H9 (cell line): ENCODE results near the gene CAPNS1. TPM values are rescaled to one million over a fixed set of nuclear protein-coding genes. Genes with fewer than 3 reads are reported as not detected.

Source experiments
- DNase-seq: peaks from one replicate; pipeline ENCODE4 v3.0.0-alpha.2; 2017
- H2AFZ ChIP-seq: one replicate; pipeline ENCODE4 v1.6.1; 2013; ENCODE audit warnings: mild to moderate bottlenecking, low read length, control low read depth, moderate library complexity
- H2AK5ac ChIP-seq: 2 replicates; pipeline ENCODE4 v1.6.1; 2013; ENCODE audit warnings: low read length, control low read depth, mixed read lengths; ENCODE audit not compliant: insufficient read length
- H2BK120ac ChIP-seq: one replicate; pipeline ENCODE4 v1.6.1; 2013; ENCODE audit warnings: low read depth, mild to moderate bottlenecking, low read length, control low read depth, inconsistent platforms; ENCODE audit not compliant: poor library complexity, severe bottlenecking
- H2BK12ac ChIP-seq: 2 replicates; pipeline ENCODE4 v1.6.1; 2013; ENCODE audit warnings: low read length, control low read depth, mixed read lengths, low read depth; ENCODE audit not compliant: insufficient read length
- H2BK15ac ChIP-seq: 2 replicates; pipeline ENCODE4 v1.6.1; 2013; ENCODE audit warnings: low read depth, low read length, control low read depth
- H2BK20ac ChIP-seq: one replicate; pipeline ENCODE4 v1.6.1; 2013; ENCODE audit warnings: low read depth, mild to moderate bottlenecking, low read length, control low read depth, inconsistent platforms; ENCODE audit not compliant: poor library complexity, severe bottlenecking
- H2BK5ac ChIP-seq: 2 replicates; pipeline ENCODE4 v1.6.1; 2013; ENCODE audit warnings: low read length, control low read depth, mixed read lengths; ENCODE audit not compliant: insufficient read length
- H3K14ac ChIP-seq: 2 replicates; pipeline ENCODE4 v1.6.1; 2013; ENCODE audit warnings: low read length, control low read depth; ENCODE audit not compliant: insufficient read depth
- H3K18ac ChIP-seq: 2 replicates; pipeline ENCODE4 v1.6.1; 2013; ENCODE audit warnings: low read depth, mild to moderate bottlenecking, mixed read lengths, low read length, control low read depth; ENCODE audit not compliant: insufficient read length
- H3K23ac ChIP-seq: 2 replicates; pipeline ENCODE4 v1.6.1; 2013; ENCODE audit warnings: low read length, control low read depth, mixed read lengths, low read depth; ENCODE audit not compliant: insufficient read length
- H3K23me2 ChIP-seq: 2 replicates; pipeline ENCODE4 v1.6.1; 2013; ENCODE audit warnings: low read depth, mild to moderate bottlenecking, mixed read lengths, low read length, control low read depth; ENCODE audit not compliant: insufficient read length, poor library complexity, severe bottlenecking
- H3K27ac ChIP-seq: 2 replicates; pipeline ENCODE4 v1.5.1; 2013; ENCODE audit warnings: low read length, control low read depth, mixed read lengths, low read depth; ENCODE audit not compliant: insufficient read length
- H3K27me3 ChIP-seq: 2 replicates; pipeline ENCODE4 v1.6.1; 2013; ENCODE audit warnings: low read length, control low read depth, inconsistent platforms; ENCODE audit not compliant: insufficient read depth
- H3K4ac ChIP-seq: 2 replicates; pipeline ENCODE4 v1.6.1; 2013; ENCODE audit warnings: low read depth, mild to moderate bottlenecking, control low read depth, inconsistent platforms, low read length, moderate library complexity
- H3K4me1 ChIP-seq: 2 replicates; pipeline ENCODE4 v1.6.1; 2013; ENCODE audit warnings: low read length, control low read depth, inconsistent platforms; ENCODE audit not compliant: insufficient read depth
- H3K4me2 ChIP-seq: 2 replicates; pipeline ENCODE4 v1.6.1; 2013; ENCODE audit warnings: low read length, control low read depth, mixed read lengths; ENCODE audit not compliant: insufficient read length, insufficient read depth
- H3K56ac ChIP-seq: 2 replicates; pipeline ENCODE4 v1.6.1; 2013; ENCODE audit warnings: low read depth, mild to moderate bottlenecking, mixed read lengths, low read length, control low read depth; ENCODE audit not compliant: insufficient read length
- H3K79me1 ChIP-seq: 2 replicates; pipeline ENCODE4 v1.6.1; 2013; ENCODE audit warnings: low read depth, mild to moderate bottlenecking, moderate library complexity, low read length, control low read depth, inconsistent platforms; ENCODE audit not compliant: insufficient read depth, poor library complexity, severe bottlenecking
- H3K79me2 ChIP-seq: 2 replicates; pipeline ENCODE4 v1.6.1; 2013; ENCODE audit warnings: low read length, control low read depth, inconsistent platforms; ENCODE audit not compliant: insufficient read depth
- H3K9ac ChIP-seq: 2 replicates; pipeline ENCODE4 v1.6.1; 2013; ENCODE audit warnings: low read length, control low read depth, mixed read lengths; ENCODE audit not compliant: insufficient read length; ENCODE audit errors: extremely low read depth
- H3K9me3 ChIP-seq: one replicate; pipeline ENCODE4 v1.6.1; 2013; ENCODE audit warnings: low read depth, low read length, inconsistent platforms; ENCODE audit not compliant: control insufficient read depth
- H3T11ph ChIP-seq: one replicate; pipeline ENCODE4 v1.6.1; 2013; ENCODE audit warnings: mild to moderate bottlenecking, low read length, control low read depth, inconsistent platforms
- H4K20me1 ChIP-seq: one replicate; pipeline ENCODE4 v1.6.1; 2013; ENCODE audit not compliant: control insufficient read depth, insufficient read length, insufficient read depth
- H4K5ac ChIP-seq: 2 replicates; pipeline ENCODE4 v1.6.1; 2013; ENCODE audit warnings: low read depth, mild to moderate bottlenecking, mixed read lengths, low read length, control low read depth; ENCODE audit not compliant: insufficient read length
- H4K8ac ChIP-seq: replicated peaks from 2 replicates; pipeline ENCODE4 v1.6.1; 2013; ENCODE audit warnings: low read length, control low read depth, mixed read lengths, low read depth; ENCODE audit not compliant: insufficient read length
- H4K91ac ChIP-seq: 2 replicates; pipeline ENCODE4 v1.6.1; 2013; ENCODE audit warnings: low read depth, mild to moderate bottlenecking, moderate library complexity, mixed read lengths, low read length, control low read depth; ENCODE audit not compliant: insufficient read length
- H3K27ac Mint-ChIP-seq, 3 experiments: 2 replicates in 2 of 3; 3 replicates in 1 of 3; pipeline ENCODE4 v1.8.0; 2020 to 2021; ENCODE audit warnings: mixed read lengths in 3 of 3, mild to moderate bottlenecking in 1 of 3, moderate library complexity in 1 of 3
- H3K27me3 Mint-ChIP-seq: 2 replicates; pipeline ENCODE4 v1.8.0; 2021; ENCODE audit warnings: low read depth, mild to moderate bottlenecking, moderate library complexity, mixed read lengths
- H3K36me3 Mint-ChIP-seq, 3 experiments: 2 replicates in 2 of 3; 3 replicates in 1 of 3; pipeline ENCODE4 v1.8.0; 2020 to 2021; ENCODE audit warnings: low read depth in 3 of 3, mixed read lengths in 3 of 3; ENCODE audit not compliant: insufficient read depth in 1 of 3
- H3K4me1 Mint-ChIP-seq, 2 experiments: 2 replicates each; pipeline ENCODE4 v1.8.0; 2020; ENCODE audit warnings: mixed read lengths in 2 of 2
- H3K4me3 Mint-ChIP-seq, 2 experiments: 2 replicates in 1 of 2; 3 replicates in 1 of 2; pipeline ENCODE4 v1.8.0; 2020 to 2021; ENCODE audit warnings: mild to moderate bottlenecking in 2 of 2, mixed read lengths in 2 of 2, moderate library complexity in 1 of 2
- H3K9me3 Mint-ChIP-seq, 2 experiments: 2 replicates in 1 of 2; 3 replicates in 1 of 2; pipeline ENCODE4 v1.8.0; 2020; ENCODE audit warnings: mild to moderate bottlenecking in 2 of 2, mixed read lengths in 2 of 2, moderate library complexity in 1 of 2
- WGBS: extraction: QIAGEN DNeasy Blood & Tissue Kit; methylation state at CpG from one replicate; pipeline ENCODE4 v1.1.7; 2013; ENCODE audit warnings: missing lambda C conversion rate, low lambda C conversion rate, mixed read lengths; ENCODE audit not compliant: insufficient read length; ENCODE audit errors: extremely low coverage; 5-methylcytosine and 5-hydroxymethylcytosine counted together
- total RNA-seq: library from RNA; stranded (reverse); gene quantifications from 2 replicates; pipeline ENCODE4 v1.2.1, GENCODE V29; 2021
- TF ChIP-seq, protein P1 (sequence below): fragments of 200-600 bp; sonication (generic); conservative IDR thresholded peaks from 3 replicates; pipeline ENCODE4 v1.8.0; 2021; ENCODE audit warnings: antibody characterized with exemption, mild to moderate bottlenecking

Gene CAPNS1
- total RNA-seq, 1 experiment from 2014 or later, result 399 TPM

DNA sequence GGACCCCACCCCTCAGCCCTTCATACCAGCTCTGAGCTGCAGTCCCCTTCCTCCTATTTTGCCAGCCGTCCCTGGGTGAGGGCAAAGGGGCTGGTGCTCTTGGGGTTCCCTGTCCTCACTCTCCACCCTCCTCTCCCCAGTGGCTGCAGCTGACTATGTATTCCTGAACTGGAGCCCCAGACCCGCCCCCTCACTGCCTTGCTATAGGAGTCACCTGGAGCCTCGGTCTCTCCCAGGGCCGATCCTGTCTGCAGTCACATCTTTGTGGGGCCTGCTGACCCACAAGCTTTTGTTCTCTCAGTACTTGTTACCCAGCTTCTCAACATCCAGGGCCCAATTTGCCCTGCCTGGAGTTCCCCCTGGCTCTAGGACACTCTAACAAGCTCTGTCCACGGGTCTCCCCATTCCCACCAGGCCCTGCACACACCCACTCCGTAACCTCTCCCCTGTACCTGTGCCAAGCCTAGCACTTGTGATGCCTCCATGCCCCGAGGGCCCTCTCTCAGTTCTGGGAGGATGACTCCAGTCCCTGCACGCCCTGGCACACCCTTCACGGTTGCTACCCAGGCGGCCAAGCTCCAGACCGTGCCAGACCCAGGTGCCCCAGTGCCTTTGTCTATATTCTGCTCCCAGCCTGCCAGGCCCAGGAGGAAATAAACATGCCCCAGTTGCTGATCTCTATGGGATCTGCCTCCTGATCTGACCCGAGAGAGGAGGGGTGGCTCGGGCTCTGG is 10.0 kb downstream of the CAPNS1 start:
- no peak for DNase-seq
- no peak overlapping the region for H3K4me3 Mint-ChIP-seq
- Histone ChIP-seq H4K5ac (no peak overlapping the region), H2AFZ (no peak overlapping the region), H2AK5ac (no peak overlapping the region), H3K27me3 (no peaks in the 10 kb centered on the region), H4K91ac (no peak overlapping the region), H2BK5ac (no peak overlapping the region), H3K4ac (no peak overlapping the region), H2BK20ac (no peak overlapping the region), H3K4me2 (no peak overlapping the region), H3K14ac (no peak overlapping the region), H3K9ac (no peak overlapping the region), H3K4me1 (no peaks in the 10 kb centered on the region), H3T11ph (no peak overlapping the region), H2BK120ac (no peak overlapping the region), H3K79me2 (no peaks in the 10 kb centered on the region), H3K79me1 (no peaks in the 10 kb centered on the region), H3K23ac (no peak overlapping the region), H4K20me1 (no peaks in the 10 kb centered on the region), H2BK15ac (no peak overlapping the region), H3K27ac (no peak overlapping the region), H2BK12ac (no peak overlapping the region), H3K56ac (no peak overlapping the region), H4K8ac (no peak overlapping the region), H3K9me3 (no peaks in the 10 kb centered on the region), H3K18ac (no peak overlapping the region), H3K23me2 (no peaks in the 10 kb centered on the region)
- H3K9me3 Mint-ChIP-seq, result no peaks in the 10 kb centered on the region
- H3K27ac Mint-ChIP-seq, result peak overlapping the region in 1 of 3 experiments; percentile 46; a peak in 2 of 7 replicates
- no CpG with 5 or more reads among the region's 13 CpGs for WGBS
- H3K4me1 Mint-ChIP-seq, result no peaks in the 10 kb centered on the region
- H3K36me3 Mint-ChIP-seq, result peaks cover 47 to 74% (median 65%) of the 10 kb centered on the region in 3 experiments; a peak in 6 of 7 replicates
- TF ChIP-seq, protein P1, sequence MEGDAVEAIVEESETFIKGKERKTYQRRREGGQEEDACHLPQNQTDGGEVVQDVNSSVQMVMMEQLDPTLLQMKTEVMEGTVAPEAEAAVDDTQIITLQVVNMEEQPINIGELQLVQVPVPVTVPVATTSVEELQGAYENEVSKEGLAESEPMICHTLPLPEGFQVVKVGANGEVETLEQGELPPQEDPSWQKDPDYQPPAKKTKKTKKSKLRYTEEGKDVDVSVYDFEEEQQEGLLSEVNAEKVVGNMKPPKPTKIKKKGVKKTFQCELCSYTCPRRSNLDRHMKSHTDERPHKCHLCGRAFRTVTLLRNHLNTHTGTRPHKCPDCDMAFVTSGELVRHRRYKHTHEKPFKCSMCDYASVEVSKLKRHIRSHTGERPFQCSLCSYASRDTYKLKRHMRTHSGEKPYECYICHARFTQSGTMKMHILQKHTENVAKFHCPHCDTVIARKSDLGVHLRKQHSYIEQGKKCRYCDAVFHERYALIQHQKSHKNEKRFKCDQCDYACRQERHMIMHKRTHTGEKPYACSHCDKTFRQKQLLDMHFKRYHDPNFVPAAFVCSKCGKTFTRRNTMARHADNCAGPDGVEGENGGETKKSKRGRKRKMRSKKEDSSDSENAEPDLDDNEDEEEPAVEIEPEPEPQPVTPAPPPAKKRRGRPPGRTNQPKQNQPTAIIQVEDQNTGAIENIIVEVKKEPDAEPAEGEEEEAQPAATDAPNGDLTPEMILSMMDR, result no peak
- H3K27me3 Mint-ChIP-seq, result no peaks in the 10 kb centered on the region; the same call in 1 of the 2 replicates
